Epithelial cell of esophagus (primary cell): ENCODE data around the gene SYNPR.
A peak's percentile ranks its signal among the peaks of the same experiment; 100 is the strongest.

Experiments
- DNase-seq: peaks from one replicate; pipeline ENCODE4 v3.0.0; 2010; ENCODE audit warnings: low read depth
- H3K4me3 ChIP-seq: 2 replicates; pipeline ENCODE4 v1.5.1; 2011; ENCODE audit warnings: mild to moderate bottlenecking, low read length, control low read depth
- CTCF ChIP-seq: IDR thresholded peaks from 2 replicates; pipeline ENCODE4 v1.5.1; 2011; ENCODE audit warnings: low read depth, mild to moderate bottlenecking, low read length, control low read depth, inconsistent platforms; ENCODE audit not compliant: insufficient read depth; ENCODE audit errors: missing control alignments

SYNPR gene

GRCh38 chr3:63450023-63450422, 171.9 kb downstream of the SYNPR start:
- no peak overlapping the region for H3K4me3 ChIP-seq
- peak; percentile 42 for DNase-seq
- no peak for TF ChIP-seq CTCF

- no peak for TF ChIP-seq CTCF
- no peak overlapping the region for H3K4me3 ChIP-seq
- DNase-seq: peak; percentile 13
Observed at GRCh38 chr3:63450634-63451363, 172.7 kb downstream of the SYNPR start.

- TF ChIP-seq CTCF: no peak
- H3K4me3 ChIP-seq: no peak overlapping the region
- DNase-seq: no peak
Observed at GRCh38 chr3:63456901-63457300, 178.8 kb downstream of the SYNPR start.

GRCh38 chr3:63458405-63458804, 180.3 kb downstream of the SYNPR start:
- no peak for TF ChIP-seq CTCF
- H3K4me3 ChIP-seq: no peak overlapping the region
- no peak for DNase-seq

- H3K4me3 ChIP-seq: no peak overlapping the region
- DNase-seq: no peak
- no peak for TF ChIP-seq CTCF
Observed at GRCh38 chr3:63462732-63463131, 184.6 kb downstream of the SYNPR start.

GRCh38 chr3:63467392-63467791, 189.3 kb downstream of the SYNPR start:
- no peak for TF ChIP-seq CTCF
- H3K4me3 ChIP-seq: no peak overlapping the region
- no peak for DNase-seq

- no peak overlapping the region for H3K4me3 ChIP-seq
- TF ChIP-seq CTCF: no peak
- no peak for DNase-seq
Observed at GRCh38 chr3:63470745-63471144, 192.6 kb downstream of the SYNPR start.
